ENCODE measurements around the gene ANKRD18A.
"Not testable (repeated sequence)": the region's sequence is repeated elsewhere in the genome, so short reads cannot be mapped to it uniquely, and the experiment has no call there.

ANKRD18A gene

GRCh38 chr9:38621434-38622287 lies 1.3 kb upstream of the ANKRD18A start:
- no peaks in the 10 kb centered on the region for H3K9me3 ChIP-seq
- H3K4me3 ChIP-seq (ENCODE audit: low read depth, low read length): peak overlapping the region; percentile 58
- H3K27me3 ChIP-seq: peaks cover 76% of the 10 kb centered on the region
- no peaks in the 10 kb centered on the region for H3K36me3 ChIP-seq
- peak; percentile 45 for DNase-seq
- TF ChIP-seq, protein P1, sequence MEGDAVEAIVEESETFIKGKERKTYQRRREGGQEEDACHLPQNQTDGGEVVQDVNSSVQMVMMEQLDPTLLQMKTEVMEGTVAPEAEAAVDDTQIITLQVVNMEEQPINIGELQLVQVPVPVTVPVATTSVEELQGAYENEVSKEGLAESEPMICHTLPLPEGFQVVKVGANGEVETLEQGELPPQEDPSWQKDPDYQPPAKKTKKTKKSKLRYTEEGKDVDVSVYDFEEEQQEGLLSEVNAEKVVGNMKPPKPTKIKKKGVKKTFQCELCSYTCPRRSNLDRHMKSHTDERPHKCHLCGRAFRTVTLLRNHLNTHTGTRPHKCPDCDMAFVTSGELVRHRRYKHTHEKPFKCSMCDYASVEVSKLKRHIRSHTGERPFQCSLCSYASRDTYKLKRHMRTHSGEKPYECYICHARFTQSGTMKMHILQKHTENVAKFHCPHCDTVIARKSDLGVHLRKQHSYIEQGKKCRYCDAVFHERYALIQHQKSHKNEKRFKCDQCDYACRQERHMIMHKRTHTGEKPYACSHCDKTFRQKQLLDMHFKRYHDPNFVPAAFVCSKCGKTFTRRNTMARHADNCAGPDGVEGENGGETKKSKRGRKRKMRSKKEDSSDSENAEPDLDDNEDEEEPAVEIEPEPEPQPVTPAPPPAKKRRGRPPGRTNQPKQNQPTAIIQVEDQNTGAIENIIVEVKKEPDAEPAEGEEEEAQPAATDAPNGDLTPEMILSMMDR (IDR thresholded peaks at IDR 0.05; ENCODE audit: low read depth, low read length): no peak
- peaks cover 4% of the 10 kb centered on the region; the same call in 1 of the 2 replicates for H3K4me1 ChIP-seq

DNA sequence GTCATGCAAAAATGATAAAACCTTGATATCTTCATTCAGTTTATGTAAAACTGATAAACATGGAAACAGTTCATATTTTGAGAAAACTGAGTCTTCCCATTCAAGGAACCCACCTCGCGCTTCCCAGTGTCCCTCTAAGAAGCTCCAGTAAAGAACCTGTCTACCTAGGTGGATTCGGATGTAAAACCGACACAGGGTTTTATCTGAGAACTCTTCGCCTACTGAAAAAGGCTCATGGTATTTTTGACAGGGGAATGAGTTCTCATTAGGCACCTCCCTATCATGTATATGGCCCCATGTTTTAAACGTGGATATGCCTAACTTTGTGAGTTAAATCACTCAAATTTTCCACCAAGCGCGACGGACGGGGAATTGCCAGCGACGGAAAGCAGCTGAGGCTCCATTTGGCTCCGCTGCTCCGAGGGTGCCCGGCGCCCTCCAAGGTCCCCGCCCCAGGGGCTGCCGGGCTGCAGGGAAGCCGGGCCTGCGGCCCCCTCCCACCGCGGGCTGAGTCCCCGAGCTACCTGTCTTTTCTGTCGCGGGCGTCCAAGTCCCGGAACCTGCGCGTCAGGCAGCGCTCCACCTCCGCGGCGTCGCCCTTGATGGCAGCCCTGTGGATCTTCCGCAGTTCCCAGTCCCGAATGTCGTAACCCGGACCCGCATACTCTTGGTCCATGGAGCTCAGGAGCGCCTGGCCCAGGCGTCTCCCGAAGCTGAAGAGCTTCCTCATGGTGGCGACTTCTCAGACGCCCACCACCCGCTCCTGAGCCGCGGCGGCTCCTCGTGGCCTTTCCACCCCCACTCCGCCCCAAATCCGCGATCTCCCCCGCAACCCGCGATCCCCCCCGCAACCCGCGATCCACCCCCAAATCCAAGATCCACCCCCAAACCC lies 594 bp downstream of the ANKRD18A start:
- no peak for DNase-seq
- Histone ChIP-seq H3K9me3 (no peaks in the 10 kb centered on the region), H3K4me1 (peaks cover 4% of the 10 kb centered on the region; the same call in 1 of the 2 replicates), H3K27me3 (peaks cover 77% of the 10 kb centered on the region), H3K4me3 (ENCODE audit: low read depth, low read length) (peak overlapping the region; percentile 58), H3K36me3 (no peaks in the 10 kb centered on the region)
- TF ChIP-seq, protein P1 (IDR thresholded peaks at IDR 0.05; ENCODE audit: low read depth, low read length): no peak

DNA sequence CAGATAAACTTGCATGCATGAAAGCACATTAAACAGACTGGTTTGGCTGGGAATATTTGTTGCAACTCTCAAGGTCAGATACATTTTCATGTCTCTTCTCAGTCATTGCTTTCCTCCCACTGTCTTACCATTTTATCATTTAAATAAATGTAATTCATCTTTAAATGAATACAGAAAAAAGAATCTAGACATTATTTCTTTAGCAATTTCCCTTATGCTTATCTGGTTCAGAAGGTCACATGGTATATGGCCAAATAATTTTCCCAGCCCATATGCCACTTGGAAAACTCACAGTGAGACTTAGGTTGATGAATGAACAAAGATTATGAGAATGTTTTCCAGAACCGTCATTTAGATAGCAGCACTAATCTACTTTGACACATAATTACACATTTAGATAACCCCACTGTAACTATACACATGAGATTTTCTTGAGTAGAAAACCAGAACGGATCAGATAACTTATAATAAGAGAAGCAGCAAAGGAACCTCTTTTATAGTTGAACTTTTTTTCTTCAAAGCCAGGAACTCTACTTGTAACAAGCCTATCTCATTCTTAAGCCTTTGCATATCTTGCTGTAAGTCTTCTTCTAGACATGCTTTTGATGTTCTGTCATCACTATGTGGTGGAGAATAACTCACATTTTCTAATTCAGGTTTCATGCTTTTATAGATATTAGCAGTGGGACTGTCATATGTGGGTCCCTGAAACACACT lies 22.2 kb downstream of the ANKRD18A start:
- H3K9me3 ChIP-seq; H3K4me1 ChIP-seq; DNase-seq; H3K27me3 ChIP-seq; H3K36me3 ChIP-seq; H3K4me3 ChIP-seq (ENCODE audit: low read depth, low read length): not testable (repeated sequence)

DNA sequence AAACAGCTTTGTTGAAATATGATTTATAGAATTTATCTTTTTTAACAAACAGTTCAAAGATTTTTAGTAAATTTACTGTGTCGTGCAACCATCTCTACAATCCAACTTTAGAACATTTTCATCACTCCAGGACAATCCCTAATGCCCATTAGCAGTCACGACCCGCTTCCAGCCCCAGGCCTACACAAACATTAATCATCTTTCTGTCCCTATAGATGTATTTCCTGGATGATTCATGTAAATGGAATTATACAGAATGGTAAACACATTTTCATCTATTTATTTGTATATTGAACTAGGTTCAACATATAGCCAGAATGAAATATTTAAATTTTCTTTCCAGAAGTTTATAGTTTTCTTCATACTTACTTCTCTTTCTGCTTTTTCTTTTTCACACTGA lies 25.3 kb downstream of the ANKRD18A start:
- H3K27me3 ChIP-seq; H3K36me3 ChIP-seq; H3K4me3 ChIP-seq (ENCODE audit: low read depth, low read length); H3K9me3 ChIP-seq; DNase-seq; H3K4me1 ChIP-seq: not testable (repeated sequence)

DNA sequence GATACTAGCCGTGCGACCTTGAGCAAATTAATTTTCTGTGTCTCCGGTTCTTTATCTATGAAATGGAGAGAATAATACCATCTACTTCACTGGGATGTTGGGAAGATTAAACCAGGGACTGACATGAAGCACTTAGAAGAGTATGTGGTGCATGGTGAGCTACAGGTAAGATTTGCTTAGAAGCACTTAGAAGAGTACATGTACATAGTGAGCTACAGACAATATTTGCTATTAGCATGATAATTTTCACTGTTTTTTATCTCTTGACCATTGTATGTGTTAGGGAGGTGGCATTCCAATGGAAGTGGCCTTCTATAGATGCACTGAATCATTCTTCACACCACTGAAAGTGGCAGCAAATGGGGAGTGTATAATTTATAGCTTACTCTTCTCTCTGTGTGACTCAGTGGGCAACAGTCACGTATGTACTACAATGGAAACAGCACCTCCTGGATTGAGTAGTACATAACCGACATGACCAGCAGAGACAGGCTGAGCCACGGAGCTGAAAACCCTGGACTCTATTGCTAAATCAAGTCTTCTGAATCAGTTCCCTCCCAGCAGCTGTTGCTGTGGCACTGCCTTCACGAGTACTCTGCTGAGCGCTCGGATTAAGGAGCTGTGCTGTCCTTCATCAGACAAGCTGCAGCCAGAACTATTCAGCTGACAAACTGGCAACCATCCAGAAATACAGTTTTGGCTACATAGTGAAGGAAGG lies 28.9 kb downstream of the ANKRD18A start:
- DNase-seq: not testable (repeated sequence)

DNA sequence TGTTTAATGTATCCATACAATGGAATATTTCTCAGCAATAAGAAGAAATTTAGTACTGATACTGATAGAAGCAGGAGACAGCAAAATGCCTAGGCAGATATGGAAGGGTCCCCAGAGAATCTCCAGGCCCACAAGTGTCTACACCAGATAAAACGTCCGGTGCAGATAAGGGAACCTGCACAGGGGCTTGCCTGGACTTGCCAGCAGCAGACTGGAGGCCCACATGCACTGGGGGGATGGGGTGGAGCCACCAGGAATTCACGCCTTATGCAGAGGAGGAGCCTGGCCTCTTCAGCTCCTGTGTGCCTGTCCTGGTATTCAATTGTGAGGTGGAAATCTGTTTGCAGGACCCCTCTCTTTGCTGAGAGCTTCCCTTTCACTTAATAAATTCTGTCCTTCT lies 36.6 kb downstream of the ANKRD18A start:
- H3K4me1 ChIP-seq; H3K27me3 ChIP-seq; H3K4me3 ChIP-seq (ENCODE audit: low read depth, low read length); H3K36me3 ChIP-seq; H3K9me3 ChIP-seq: not testable (repeated sequence)
- DNase-seq: peak; percentile 29

More for the DNA sequence above, 28.9 kb downstream of the ANKRD18A start:
- H3K4me3 ChIP-seq (ENCODE audit: low read depth, low read length); H3K9me3 ChIP-seq; H3K4me1 ChIP-seq; H3K27me3 ChIP-seq; H3K36me3 ChIP-seq: not testable (repeated sequence)

DNA sequence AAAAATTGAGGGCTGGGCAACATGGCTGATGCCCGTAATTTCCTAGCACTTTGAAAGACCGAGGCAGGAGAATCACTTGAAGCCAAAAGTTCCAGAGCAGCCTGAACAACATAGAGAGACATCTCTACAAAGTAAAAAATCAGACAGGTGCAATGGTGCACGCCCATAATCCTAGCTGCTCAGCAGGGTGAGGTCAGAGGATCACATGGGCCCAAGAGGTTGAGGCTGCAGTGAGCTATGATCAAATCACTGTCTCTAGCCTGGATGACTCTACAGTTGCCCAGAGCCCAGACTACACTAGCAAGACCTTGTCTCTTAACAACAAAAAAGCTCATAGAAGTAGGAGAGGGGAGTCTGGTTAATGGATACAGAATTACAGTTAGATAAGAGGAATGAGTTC lies 40.3 kb downstream of the ANKRD18A start:
- H3K27me3 ChIP-seq; H3K4me1 ChIP-seq; H3K4me3 ChIP-seq (ENCODE audit: low read depth, low read length); DNase-seq; H3K36me3 ChIP-seq; H3K9me3 ChIP-seq: not testable (repeated sequence)

GRCh38 chr9:38576181-38576580 lies 44.2 kb downstream of the ANKRD18A start:
- DNase-seq; H3K4me3 ChIP-seq (ENCODE audit: low read depth, low read length); H3K9me3 ChIP-seq; H3K36me3 ChIP-seq; H3K4me1 ChIP-seq; H3K27me3 ChIP-seq: not testable (repeated sequence)

DNA sequence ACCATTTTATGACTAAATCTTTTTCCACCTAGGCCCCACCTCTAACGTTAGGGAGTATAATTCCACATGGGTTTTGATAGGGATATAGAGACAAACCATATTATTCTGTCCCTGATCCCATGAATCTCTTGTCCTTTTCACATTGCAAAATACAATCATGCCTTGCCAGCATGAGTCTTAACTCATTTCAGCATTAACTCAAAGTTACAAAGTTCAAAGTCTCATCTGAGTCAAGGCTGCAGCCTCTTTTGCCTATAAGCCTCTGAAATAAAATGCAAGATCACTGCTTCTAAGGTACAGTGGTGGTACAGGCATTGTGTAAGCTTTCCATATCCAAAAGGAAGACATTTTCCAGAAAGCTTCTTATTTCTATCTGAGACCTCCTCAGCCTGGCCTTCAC lies 54.3 kb downstream of the ANKRD18A start:
- not testable (repeated sequence) for H3K9me3 ChIP-seq; DNase-seq; H3K36me3 ChIP-seq; H3K27me3 ChIP-seq; H3K4me1 ChIP-seq; H3K4me3 ChIP-seq (ENCODE audit: low read depth, low read length)

DNA sequence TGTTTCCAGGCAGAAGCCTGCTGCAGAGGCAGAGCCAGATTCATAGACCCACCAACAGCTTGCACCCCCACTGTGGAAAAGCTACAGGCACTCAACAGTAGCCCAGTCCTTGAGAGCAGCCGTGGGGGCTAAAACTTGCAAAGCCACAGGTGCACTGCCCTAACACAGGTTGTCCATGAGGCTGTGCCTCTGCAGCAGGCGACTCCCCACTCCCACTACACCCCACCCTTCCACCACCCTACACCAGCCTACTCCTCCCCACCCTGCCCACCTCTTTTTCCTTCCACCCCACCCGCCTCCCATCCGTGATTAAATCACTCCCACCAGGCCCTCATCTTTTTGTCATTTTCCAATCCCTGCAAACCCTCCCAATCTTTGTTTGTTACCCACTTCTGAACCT lies 55.2 kb downstream of the ANKRD18A start:
- not testable (repeated sequence) for H3K27me3 ChIP-seq; H3K4me1 ChIP-seq; H3K9me3 ChIP-seq; H3K4me3 ChIP-seq (ENCODE audit: low read depth, low read length); H3K36me3 ChIP-seq; DNase-seq

- not testable (repeated sequence) for H3K4me1 ChIP-seq; DNase-seq; H3K36me3 ChIP-seq; H3K4me3 ChIP-seq (ENCODE audit: low read depth, low read length); H3K9me3 ChIP-seq; H3K27me3 ChIP-seq
Measured at GRCh38 chr9:38563911-38564310, 56.5 kb downstream of the ANKRD18A start.

- not testable (repeated sequence) for H3K4me3 ChIP-seq (ENCODE audit: low read depth, low read length); H3K9me3 ChIP-seq; H3K27me3 ChIP-seq; DNase-seq; H3K4me1 ChIP-seq; H3K36me3 ChIP-seq
Measured at GRCh38 chr9:38561134-38561533, 59.3 kb downstream of the ANKRD18A start.
